AG04450 (cell line): ENCODE data around the gene LGR6. TPM values are rescaled to one million over a fixed set of nuclear protein-coding genes. Genes with fewer than 3 reads are reported as not detected.
A peak's percentile ranks its signal among the peaks of the same experiment; 100 is the strongest.

Experiments
- CTCF ChIA-PET: fragments of 300-600, 350-600 bp; formaldehyde crosslinking; extraction: SDS; loops from one replicate; lab custom pipeline; 2022; ENCODE audit warnings: antibody characterized with exemption, inconsistent platforms; lab: Charles Lee
- POLR2A ChIA-PET: fragments of 350-600 bp; formaldehyde crosslinking; extraction: SDS; loops from one replicate; lab custom pipeline; 2021; ENCODE audit warnings: antibody characterized with exemption, inconsistent platforms; lab: Yijun Ruan, JAX
- DNase-seq: peaks from one replicate; pipeline ENCODE4 v3.0.0-alpha.2; 2011; ENCODE audit warnings: low read depth, low spot score
- H3K27ac ChIP-seq: one replicate; pipeline ENCODE4 v1.5.1; 2012; ENCODE audit warnings: low read depth, low read length, control low read depth
- H3K27me3 ChIP-seq: one replicate; pipeline ENCODE4 v1.6.0; 2012; ENCODE audit warnings: low read length; ENCODE audit not compliant: control insufficient read depth, insufficient read depth
- H3K4me3 ChIP-seq: 2 replicates; pipeline ENCODE4 v1.5.1; 2011; ENCODE audit warnings: mild to moderate bottlenecking, low read depth, low read length, control low read depth
- H3K9me3 ChIP-seq: 2 replicates; pipeline ENCODE4 v1.5.1; 2012; ENCODE audit warnings: low read length; ENCODE audit not compliant: control insufficient read depth, insufficient read depth
- polyA plus RNA-seq: library from polyadenylated mRNA; depleted of rRNA; stranded (reverse); fragments of >200 nt; gene quantifications from 2 replicates; pipeline ENCODE4 v1.2.3, GENCODE V29; 2011
- TF ChIP-seq, protein P1 (sequence below): IDR thresholded peaks from 2 replicates; pipeline ENCODE4 v1.5.1; 2011; ENCODE audit warnings: low read depth, low read length, control low read depth, inconsistent platforms

The LGR6 gene
- polyA plus RNA-seq, 1 experiment, result not detected

GRCh38 chr1:202233171-202233570 is 39.6 kb downstream of the LGR6 start:
- Histone ChIP-seq H3K9me3 (no peaks in the 10 kb centered on the region; the same call in 1 of the 2 replicates), H3K4me3 (no peak overlapping the region), H3K27me3 (peaks cover 9% of the 10 kb centered on the region), H3K27ac (no peak overlapping the region)
- POLR2A ChIA-PET, result no interaction called here
- CTCF ChIA-PET, result interaction anchor here (0.5 kb wide), 1 partner anchor 248 kb away, joined by 3 read pairs; no protein-coding TSS in a partner anchor
- no peak for DNase-seq
- TF ChIP-seq, protein P1, sequence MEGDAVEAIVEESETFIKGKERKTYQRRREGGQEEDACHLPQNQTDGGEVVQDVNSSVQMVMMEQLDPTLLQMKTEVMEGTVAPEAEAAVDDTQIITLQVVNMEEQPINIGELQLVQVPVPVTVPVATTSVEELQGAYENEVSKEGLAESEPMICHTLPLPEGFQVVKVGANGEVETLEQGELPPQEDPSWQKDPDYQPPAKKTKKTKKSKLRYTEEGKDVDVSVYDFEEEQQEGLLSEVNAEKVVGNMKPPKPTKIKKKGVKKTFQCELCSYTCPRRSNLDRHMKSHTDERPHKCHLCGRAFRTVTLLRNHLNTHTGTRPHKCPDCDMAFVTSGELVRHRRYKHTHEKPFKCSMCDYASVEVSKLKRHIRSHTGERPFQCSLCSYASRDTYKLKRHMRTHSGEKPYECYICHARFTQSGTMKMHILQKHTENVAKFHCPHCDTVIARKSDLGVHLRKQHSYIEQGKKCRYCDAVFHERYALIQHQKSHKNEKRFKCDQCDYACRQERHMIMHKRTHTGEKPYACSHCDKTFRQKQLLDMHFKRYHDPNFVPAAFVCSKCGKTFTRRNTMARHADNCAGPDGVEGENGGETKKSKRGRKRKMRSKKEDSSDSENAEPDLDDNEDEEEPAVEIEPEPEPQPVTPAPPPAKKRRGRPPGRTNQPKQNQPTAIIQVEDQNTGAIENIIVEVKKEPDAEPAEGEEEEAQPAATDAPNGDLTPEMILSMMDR, result no peak

- CTCF ChIA-PET, result interaction anchor here (0.5 kb wide), 1 partner anchor 249 kb away, joined by 3 read pairs; no protein-coding TSS in a partner anchor
- H3K27ac ChIP-seq, result no peak overlapping the region
- POLR2A ChIA-PET, result no interaction called here
These were observed 40.2 kb downstream of the LGR6 start for GRCh38 chr1:202233804-202234203.

DNA sequence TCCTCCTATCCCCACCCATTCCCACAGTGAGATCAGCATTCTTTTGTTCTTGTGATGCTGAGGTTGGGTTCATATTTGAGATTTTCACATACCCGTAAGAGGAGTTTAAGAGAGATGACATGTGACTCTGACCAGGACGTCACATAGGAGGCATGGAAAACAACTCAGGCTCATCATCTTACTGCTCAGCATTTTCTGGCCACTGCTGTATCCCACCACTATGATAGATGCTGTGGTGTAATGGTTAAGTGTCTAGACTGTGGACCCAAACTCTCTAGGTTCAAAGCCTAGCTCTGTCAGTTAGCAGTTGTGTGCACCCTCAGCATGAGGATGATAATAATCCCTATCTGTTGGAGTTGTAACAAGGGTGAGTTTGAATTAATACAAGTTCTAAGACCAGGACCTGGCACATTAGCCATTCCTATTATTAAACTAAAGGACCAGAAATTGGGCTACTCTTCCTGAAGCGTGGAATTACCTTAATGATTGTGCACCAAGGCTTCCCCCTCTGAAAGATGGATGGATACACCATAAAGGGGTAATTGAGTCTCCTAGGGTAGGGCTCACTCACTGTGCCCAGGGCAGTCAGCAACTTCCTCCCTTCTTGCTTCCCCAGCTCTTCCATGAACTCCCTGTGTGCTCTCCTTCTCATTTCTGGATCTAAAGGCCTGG is 40.9 kb downstream of the LGR6 start:
- Histone ChIP-seq H3K4me3 (no peak overlapping the region), H3K27ac (no peak overlapping the region), H3K27me3 (peaks cover 3% of the 10 kb centered on the region), H3K9me3 (no peaks in the 10 kb centered on the region; the same call in 1 of the 2 replicates)
- POLR2A ChIA-PET, result no interaction called here
- no peak for DNase-seq
- TF ChIP-seq, protein P1, result no peak
- CTCF ChIA-PET, result no interaction called here

More at GRCh38 chr1:202233804-202234203, 40.2 kb downstream of the LGR6 start:
- Histone ChIP-seq H3K4me3 (no peak overlapping the region), H3K9me3 (no peaks in the 10 kb centered on the region; the same call in 1 of the 2 replicates), H3K27me3 (peaks cover 4% of the 10 kb centered on the region)
- TF ChIP-seq, protein P1, result no peak
- DNase-seq, result no peak

DNA sequence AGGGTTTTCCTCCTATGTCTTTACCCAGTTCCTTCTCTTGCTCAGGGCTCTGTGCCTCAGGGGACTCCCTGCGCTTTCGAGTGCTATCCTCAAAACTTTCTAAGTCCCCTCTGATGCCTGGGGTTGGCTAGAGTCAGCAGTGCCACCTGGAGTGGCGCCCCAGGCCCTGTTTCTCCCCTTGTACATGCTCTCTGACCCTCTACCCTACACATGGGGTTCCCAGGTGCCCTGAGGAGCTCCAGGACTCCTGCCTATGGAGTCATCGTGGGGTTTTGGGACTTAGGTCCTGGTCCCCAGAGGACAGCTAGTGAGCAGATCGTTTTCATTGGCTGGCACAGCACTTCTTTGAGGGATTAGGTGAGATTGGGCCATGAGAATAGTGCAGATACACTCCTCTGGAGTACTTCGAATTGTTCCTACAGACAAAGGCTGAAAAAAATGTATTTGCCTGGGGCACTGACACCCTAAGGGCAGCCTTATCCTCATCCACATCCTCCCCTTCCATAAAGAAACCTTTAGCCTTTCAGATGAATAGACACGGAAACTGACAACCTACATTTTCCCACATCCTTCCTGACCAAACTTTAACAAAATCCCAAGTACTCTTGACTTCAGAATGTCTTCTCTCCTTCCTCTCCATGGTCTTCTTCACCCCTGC is 41.5 kb downstream of the LGR6 start:
- ChIA-PET POLR2A (interaction anchor here (0.8 to 1.0 kb wide), 3 partner anchors 45 to 48 kb away, joined by 3 to 5 read pairs (median 4); no protein-coding TSS in a partner anchor), CTCF (interaction anchor here (0.6 to 0.9 kb wide), 9 partner anchors 9 to 512 kb away, joined by 3 to 5 read pairs (median 3); no protein-coding TSS in a partner anchor)
- Histone ChIP-seq H3K27me3 (peaks cover 7% of the 10 kb centered on the region), H3K27ac (peak overlapping the region; percentile 73), H3K4me3 (no peak overlapping the region), H3K9me3 (no peaks in the 10 kb centered on the region; the same call in 1 of the 2 replicates)
- TF ChIP-seq, protein P1, result no peak
- no peak for DNase-seq
